GM18861 (cell line): ENCODE results near the gene ATP13A1.
"Not testable (repeated sequence)": the region's sequence is repeated elsewhere in the genome, so short reads cannot be mapped to it uniquely, and the experiment has no call there.

Source experiments
- ATAC-seq: cut with Tn5 transposase; IDR thresholded peaks from one replicate; pipeline ENCODE4 v1.9.1; 2021; ENCODE audit not compliant: unreplicated experiment

The ATP13A1 gene

GRCh38 chr19:19624032-19624570, 39.4 kb downstream of the ATP13A1 start:
- no peak for ATAC-seq

- no peak for ATAC-seq
Measured at GRCh38 chr19:19623383-19623782, 40.1 kb downstream of the ATP13A1 start.

GRCh38 chr19:19619849-19620210, 43.6 kb downstream of the ATP13A1 start:
- ATAC-seq: no peak

GRCh38 chr19:19619181-19619848, 44.2 kb downstream of the ATP13A1 start:
- ATAC-seq: no peak

GRCh38 chr19:19618219-19619051, 45.0 kb downstream of the ATP13A1 start, which contains the start of gene PBX4:
PBX4 (minus strand) TSS chr19:19618687; CDS start chr19:19618629, 58 bp downstream.
- ATAC-seq: peak; percentile 89

- ATAC-seq: no peak
Measured at GRCh38 chr19:19615086-19615485, 48.4 kb downstream of the ATP13A1 start.

GRCh38 chr19:19613506-19613905, 50.0 kb downstream of the ATP13A1 start:
- no peak for ATAC-seq

- no peak for ATAC-seq
Measured at GRCh38 chr19:19610376-19611202, 52.9 kb downstream of the ATP13A1 start.

GRCh38 chr19:19606686-19607085, 56.8 kb downstream of the ATP13A1 start:
- not testable (repeated sequence) for ATAC-seq

GRCh38 chr19:19606021-19606420, 57.5 kb downstream of the ATP13A1 start:
- no peak for ATAC-seq

GRCh38 chr19:19602713-19603324, 60.7 kb downstream of the ATP13A1 start:
- ATAC-seq: no peak

- no peak for ATAC-seq
Measured at GRCh38 chr19:19602136-19602712, 61.3 kb downstream of the ATP13A1 start.

GRCh38 chr19:19600793-19601330, 62.6 kb downstream of the ATP13A1 start:
- ATAC-seq: no peak

- not testable (repeated sequence) for ATAC-seq
Measured at GRCh38 chr19:19598728-19599451, 64.6 kb downstream of the ATP13A1 start.

GRCh38 chr19:19597809-19598306, 65.6 kb downstream of the ATP13A1 start:
- peak; percentile 74 for ATAC-seq
